Muscle of leg (tissue), 11 donors: ENCODE measurements around the gene RBM19. TPM values are rescaled to one million over a fixed set of nuclear protein-coding genes. Genes with fewer than 3 reads are reported as not detected.
A peak's percentile ranks its signal among the peaks of the same experiment; 100 is the strongest.

Source experiments
- DNase-seq: peaks from one replicate; pipeline ENCODE4 v3.0.0; 2013
- H3K27ac ChIP-seq: one replicate; pipeline ENCODE4 v1.5.1; 2013; ENCODE audit warnings: mild to moderate bottlenecking, low read length, control low read depth
- H3K27me3 ChIP-seq: one replicate; pipeline ENCODE4 v1.6.1; 2013; ENCODE audit warnings: low read length; ENCODE audit not compliant: control insufficient read depth, insufficient read depth
- H3K36me3 ChIP-seq: one replicate; pipeline ENCODE4 v1.6.1; 2013; ENCODE audit warnings: low read length; ENCODE audit not compliant: control insufficient read depth, insufficient read depth
- H3K4me1 ChIP-seq: one replicate; pipeline ENCODE4 v1.6.1; 2013; ENCODE audit warnings: low read length; ENCODE audit not compliant: control insufficient read depth, insufficient read depth
- H3K4me3 ChIP-seq: one replicate; pipeline ENCODE4 v1.5.1; 2013; ENCODE audit warnings: low read length, control low read depth
- H3K9me3 ChIP-seq: replicated peaks from 2 replicates; pipeline ENCODE4 v1.6.1; 2013; ENCODE audit warnings: low read depth, low read length; ENCODE audit not compliant: control insufficient read depth
- WGBS: methylation state at CpG from one replicate; pipeline ENCODE4 v1.1.5; 2013; ENCODE audit warnings: missing lambda C conversion rate; ENCODE audit not compliant: insufficient coverage; 5-methylcytosine and 5-hydroxymethylcytosine counted together
- polyA plus RNA-seq, 8 donors: library from polyadenylated mRNA; unstranded; fragments of 120-200 nt; gene quantifications; one replicate each; pipeline versions ENCODE4 v1.2.1 to v1.2.3, GENCODE V29; 2013; ENCODE audit warnings: inconsistent platforms in 1 of 8, low replicate concordance in 1 of 8; ENCODE audit not compliant: insufficient read length in 8 of 8, insufficient read depth in 1 of 8
- total RNA-seq: library from RNA; stranded (reverse); fragments of 120-200 nt; gene quantifications from one replicate; pipeline ENCODE4 v1.2.4, GENCODE V29; 2013

Gene RBM19
- total and polyA plus RNA-seq, 9 donors = 12.7 to 20.9 (median 16.1) TPM

- Histone ChIP-seq H3K27ac (no peak overlapping the region), H3K9me3 (no peaks in the 10 kb centered on the region), H3K4me1 (peaks cover 13% of the 10 kb centered on the region), H3K36me3 (peaks cover 8% of the 10 kb centered on the region), H3K27me3 (no peaks in the 10 kb centered on the region), H3K4me3 (no peak overlapping the region)
- WGBS = 78% methylated on average over 5 of the region's 5 CpGs
- DNase-seq = no peak
Observed at GRCh38 chr12:113894697-113895096, 71.4 kb downstream of the RBM19 start.

DNA sequence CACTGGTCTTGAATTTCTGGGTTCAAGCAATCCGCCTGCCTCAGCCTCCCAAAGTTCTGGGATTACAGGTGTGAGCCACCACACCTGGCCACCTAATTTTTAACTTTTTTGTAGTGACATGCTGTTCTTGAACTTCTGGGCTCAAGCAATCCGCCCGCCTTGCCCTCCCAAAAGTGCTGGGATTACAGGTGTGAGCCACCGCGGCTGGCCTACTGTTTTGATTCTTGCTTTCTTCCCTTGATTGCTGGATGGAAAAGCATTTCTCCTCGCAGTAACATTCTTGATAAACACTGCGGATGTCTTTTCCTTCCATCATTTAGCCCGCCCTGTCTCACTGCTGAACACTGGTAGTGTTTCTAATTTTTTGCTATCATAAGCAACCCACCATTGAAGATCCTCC is 72.9 kb downstream of the RBM19 start:
- Histone ChIP-seq H3K27ac (no peak overlapping the region), H3K4me3 (no peak overlapping the region), H3K36me3 (peaks cover 8% of the 10 kb centered on the region), H3K9me3 (no peaks in the 10 kb centered on the region), H3K27me3 (no peaks in the 10 kb centered on the region), H3K4me1 (peaks cover 15% of the 10 kb centered on the region)
- WGBS = 100% methylated on average over 5 of the region's 8 CpGs
- no peak for DNase-seq

DNA sequence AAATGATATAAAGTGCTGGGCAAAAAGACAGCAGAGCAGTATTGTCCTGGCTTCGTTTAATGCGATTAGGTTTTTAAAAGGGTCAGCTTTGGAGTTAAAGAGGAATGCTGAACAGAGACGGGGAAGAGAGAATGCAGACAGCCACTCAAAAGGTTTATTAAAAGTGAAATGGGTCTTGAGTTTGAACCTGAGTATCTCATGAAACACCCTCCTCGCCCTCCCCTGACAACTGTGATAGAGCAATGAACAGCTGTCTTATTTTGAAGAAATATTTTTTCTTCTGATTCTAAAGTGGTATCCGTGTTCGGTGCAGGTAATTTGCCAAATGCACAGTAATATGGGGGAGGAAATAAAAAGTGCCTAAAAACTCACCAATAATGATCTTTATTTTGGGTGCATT is 73.6 kb downstream of the RBM19 start:
- Histone ChIP-seq H3K9me3 (no peaks in the 10 kb centered on the region), H3K36me3 (peaks cover 5% of the 10 kb centered on the region), H3K27ac (no peak overlapping the region), H3K4me1 (peaks cover 19% of the 10 kb centered on the region), H3K4me3 (no peak overlapping the region), H3K27me3 (no peaks in the 10 kb centered on the region)
- 88% methylated on average over 2 of the region's 6 CpGs for WGBS
- DNase-seq = no peak

DNA sequence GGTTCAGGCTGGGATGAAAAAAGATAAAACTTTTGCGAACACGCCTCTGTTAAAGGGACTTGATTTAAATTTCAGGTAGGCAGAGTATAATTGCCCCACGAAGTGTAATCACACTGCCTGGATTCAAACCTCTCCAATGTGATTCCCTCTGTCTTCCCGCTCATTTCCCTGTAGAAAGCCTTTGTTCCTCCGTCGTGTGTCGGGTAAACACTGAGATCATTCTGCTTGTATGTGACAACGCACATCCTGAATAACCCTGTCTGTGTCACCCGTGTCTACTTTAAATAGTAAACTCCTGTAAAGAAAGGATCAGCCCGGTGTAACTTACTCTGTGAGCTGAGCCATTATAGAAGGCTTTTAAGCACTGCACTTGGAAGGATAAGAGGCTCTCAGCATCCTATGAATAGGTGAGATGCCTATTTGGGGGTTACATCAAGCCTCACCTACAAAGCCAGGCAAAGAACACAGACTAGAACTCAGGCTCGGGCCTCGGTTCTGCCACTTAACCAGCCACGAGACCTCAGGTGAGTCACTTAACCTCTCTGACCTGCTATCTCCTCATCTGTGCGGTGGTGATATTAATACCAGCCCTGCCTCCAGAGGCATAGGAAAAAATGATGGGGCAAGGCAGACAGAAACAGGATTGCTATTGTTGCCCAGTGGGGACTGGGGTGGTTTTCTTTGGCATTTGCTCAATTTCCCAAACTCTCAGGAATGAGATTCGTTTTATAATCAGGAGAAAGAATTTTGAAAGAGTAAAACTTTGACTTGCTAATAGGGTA is 74.2 kb downstream of the RBM19 start:
- Histone ChIP-seq H3K9me3 (no peaks in the 10 kb centered on the region), H3K36me3 (peaks cover 4% of the 10 kb centered on the region), H3K27me3 (no peaks in the 10 kb centered on the region), H3K4me3 (no peak overlapping the region), H3K27ac (no peak overlapping the region), H3K4me1 (peaks cover 23% of the 10 kb centered on the region)
- 87% methylated on average over 10 of the region's 15 CpGs for WGBS
- DNase-seq = no peak

GRCh38 chr12:113891167-113891692 is 74.9 kb downstream of the RBM19 start:
- 100% methylated on average over 2 of the region's 4 CpGs for WGBS
- no peaks in the 10 kb centered on the region for H3K9me3 ChIP-seq
- peaks cover 4% of the 10 kb centered on the region for H3K36me3 ChIP-seq
- no peak overlapping the region for H3K4me3 ChIP-seq
- no peaks in the 10 kb centered on the region for H3K27me3 ChIP-seq
- DNase-seq = no peak
- H3K4me1 ChIP-seq = peaks cover 23% of the 10 kb centered on the region
- H3K27ac ChIP-seq = no peak overlapping the region

DNA sequence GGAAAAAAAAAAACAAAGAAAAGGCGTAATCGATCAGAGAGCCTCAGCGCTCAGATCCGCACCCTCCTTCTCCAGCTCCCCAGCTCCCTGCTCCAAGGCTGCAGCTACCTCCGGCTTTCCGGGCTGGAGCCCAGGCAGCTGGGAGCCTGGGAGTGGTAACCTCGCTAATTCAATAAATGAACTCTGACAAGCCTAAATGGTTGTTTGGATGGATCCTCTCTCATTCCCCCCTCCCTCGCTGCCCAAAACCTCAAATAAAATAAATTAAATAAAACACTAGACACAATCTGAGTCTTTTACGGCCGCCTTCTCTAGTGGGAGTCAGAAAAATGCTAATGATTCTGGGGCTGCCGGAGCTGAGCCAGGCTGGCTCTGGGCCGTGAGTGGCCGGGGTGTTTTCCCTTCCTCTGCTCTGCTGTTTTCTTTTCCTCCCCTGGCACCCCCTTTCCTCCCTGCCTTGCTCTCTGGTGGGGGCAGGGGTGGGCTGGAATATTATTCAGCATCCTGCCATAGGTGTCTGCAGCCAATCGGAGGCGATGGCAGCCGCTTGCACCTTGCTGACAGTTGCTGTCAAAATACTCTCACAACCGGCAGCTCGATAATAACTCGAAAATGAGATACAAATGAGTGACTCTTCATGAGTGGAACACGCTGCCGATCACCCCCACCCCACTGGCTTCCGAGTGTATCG is 76.1 kb downstream of the RBM19 start:
- peak; percentile 46 for DNase-seq
- H3K36me3 ChIP-seq = peaks cover 4% of the 10 kb centered on the region
- peaks cover 23% of the 10 kb centered on the region for H3K4me1 ChIP-seq
- 60% methylated on average over 10 of the region's 23 CpGs for WGBS
- no peak overlapping the region for H3K4me3 ChIP-seq
- no peaks in the 10 kb centered on the region for H3K9me3 ChIP-seq
- no peak overlapping the region for H3K27ac ChIP-seq
- H3K27me3 ChIP-seq = no peaks in the 10 kb centered on the region

DNA sequence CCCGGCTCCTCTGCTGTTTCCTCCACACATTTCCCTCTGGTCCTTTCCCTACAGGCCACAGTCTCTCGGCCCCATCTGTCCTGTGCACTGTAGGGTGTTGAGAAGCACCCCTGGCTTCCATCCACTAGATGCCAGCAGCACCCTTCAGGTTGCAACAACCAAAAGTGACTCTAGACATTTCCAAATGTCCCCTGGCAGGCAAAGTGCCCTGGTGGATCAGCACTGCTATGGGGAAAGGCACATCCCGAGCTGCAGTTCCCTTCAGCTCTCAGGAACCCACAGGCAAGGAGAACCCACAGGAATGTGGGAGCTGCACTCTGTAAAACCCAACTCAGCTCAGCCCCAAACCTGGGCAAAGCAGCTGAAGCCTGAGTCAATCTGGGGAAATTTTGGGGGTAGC is 77.0 kb downstream of the RBM19 start:
- no peaks in the 10 kb centered on the region for H3K36me3 ChIP-seq
- 56% methylated on average over 1 of the region's 3 CpGs for whole genome bisulfite sequencing

GRCh38 chr12:113888435-113888834 is 77.7 kb downstream of the RBM19 start:
- no peak overlapping the region for H3K4me3 ChIP-seq
- DNase-seq = no peak
- H3K27me3 ChIP-seq = no peaks in the 10 kb centered on the region
- WGBS = 100% methylated on average over 1 of the region's 2 CpGs
- no peak overlapping the region for H3K27ac ChIP-seq
- H3K4me1 ChIP-seq = peaks cover 23% of the 10 kb centered on the region
- H3K9me3 ChIP-seq = no peaks in the 10 kb centered on the region
- no peaks in the 10 kb centered on the region for H3K36me3 ChIP-seq

More for the DNA sequence above, 77.0 kb downstream of the RBM19 start:
- DNase-seq = no peak
- H3K4me3 ChIP-seq = no peak overlapping the region
- H3K27me3 ChIP-seq = no peaks in the 10 kb centered on the region
- H3K27ac ChIP-seq = no peak overlapping the region
- H3K4me1 ChIP-seq = peaks cover 23% of the 10 kb centered on the region
- H3K9me3 ChIP-seq = no peaks in the 10 kb centered on the region

DNA sequence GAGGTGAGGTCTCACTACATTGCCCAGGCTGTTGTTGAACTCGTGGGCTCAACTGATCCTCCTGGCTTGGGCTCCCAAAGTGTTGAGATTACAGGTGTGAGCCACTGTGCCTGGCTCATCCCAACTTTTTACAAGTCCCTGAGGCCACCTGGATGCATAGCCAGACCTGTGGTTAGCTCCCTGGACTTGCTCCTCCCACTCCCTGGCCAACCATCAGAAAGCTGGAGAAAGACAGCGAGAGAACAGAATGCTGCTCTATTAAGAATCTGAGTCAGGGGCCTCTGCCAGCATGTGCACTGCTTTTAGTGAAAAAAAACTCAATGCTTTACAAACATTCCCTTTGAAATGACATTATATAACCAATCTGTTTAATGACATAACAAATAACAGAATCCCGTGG is 78.2 kb downstream of the RBM19 start:
- H3K4me3 ChIP-seq = no peak overlapping the region
- no peaks in the 10 kb centered on the region for H3K36me3 ChIP-seq
- WGBS = 76% methylated on average over 2 of the region's 3 CpGs
- no peaks in the 10 kb centered on the region for H3K27me3 ChIP-seq
- no peaks in the 10 kb centered on the region for H3K9me3 ChIP-seq
- no peak for DNase-seq
- peaks cover 23% of the 10 kb centered on the region for H3K4me1 ChIP-seq
- H3K27ac ChIP-seq = no peak overlapping the region

DNA sequence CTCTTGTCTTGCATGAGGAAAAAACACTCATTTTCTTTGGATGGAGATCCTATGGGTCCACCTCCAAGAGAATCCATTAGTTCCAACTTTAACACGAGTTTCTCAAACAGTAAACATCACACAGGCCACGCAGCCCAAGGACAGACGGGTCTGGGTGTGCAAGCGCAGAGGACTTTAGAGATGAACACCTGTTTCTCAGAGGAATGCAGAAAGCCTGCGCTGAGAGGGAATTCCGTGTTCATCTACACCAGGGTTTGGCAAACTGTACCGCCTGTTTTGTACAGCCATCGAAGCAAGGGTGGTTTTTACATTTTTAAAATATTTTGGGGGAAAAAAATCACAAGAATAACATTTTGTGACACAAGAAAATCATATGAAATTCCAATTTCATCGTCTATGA is 79.4 kb downstream of the RBM19 start:
- WGBS = 79% methylated on average over 6 of the region's 9 CpGs
- H3K27me3 ChIP-seq = no peaks in the 10 kb centered on the region
- H3K27ac ChIP-seq = no peak overlapping the region
- peaks cover 28% of the 10 kb centered on the region for H3K4me1 ChIP-seq
- peak; percentile 33 for DNase-seq
- H3K36me3 ChIP-seq = no peaks in the 10 kb centered on the region
- no peaks in the 10 kb centered on the region for H3K9me3 ChIP-seq
- no peak overlapping the region for H3K4me3 ChIP-seq
